ENCODE measurements around the gene HS6ST2.

DNA sequence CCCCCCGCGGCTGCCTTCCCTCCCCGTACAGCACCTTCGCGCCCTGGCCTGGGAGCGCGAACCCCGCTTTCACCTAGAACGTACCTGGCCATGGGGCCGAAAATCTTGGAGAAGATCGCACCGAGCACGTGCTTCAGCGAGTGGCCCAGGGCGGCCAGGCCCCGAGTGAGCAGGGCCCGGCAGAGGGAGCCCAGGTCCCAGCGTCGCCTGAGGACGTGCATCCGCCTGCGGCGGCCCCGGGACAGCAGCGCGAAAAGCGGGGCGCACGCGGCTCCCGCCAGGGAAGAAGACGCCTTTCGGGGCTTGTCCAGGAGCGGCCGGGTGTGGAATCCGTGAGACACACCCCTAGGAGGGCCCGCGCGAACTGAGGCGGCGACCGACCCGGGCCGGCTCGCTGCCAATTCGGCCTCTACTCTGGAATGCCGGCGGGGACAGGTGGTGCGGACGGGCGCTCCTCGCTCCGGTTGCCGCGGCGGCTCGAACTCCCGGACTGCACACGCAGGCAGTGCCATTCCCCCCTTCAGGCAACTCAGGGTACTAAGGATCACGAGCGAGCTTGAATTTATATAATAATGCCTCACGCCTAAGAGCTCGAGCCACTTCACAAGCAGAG lies at the start of gene HS6ST2:
- TF ChIP-seq, protein P1, sequence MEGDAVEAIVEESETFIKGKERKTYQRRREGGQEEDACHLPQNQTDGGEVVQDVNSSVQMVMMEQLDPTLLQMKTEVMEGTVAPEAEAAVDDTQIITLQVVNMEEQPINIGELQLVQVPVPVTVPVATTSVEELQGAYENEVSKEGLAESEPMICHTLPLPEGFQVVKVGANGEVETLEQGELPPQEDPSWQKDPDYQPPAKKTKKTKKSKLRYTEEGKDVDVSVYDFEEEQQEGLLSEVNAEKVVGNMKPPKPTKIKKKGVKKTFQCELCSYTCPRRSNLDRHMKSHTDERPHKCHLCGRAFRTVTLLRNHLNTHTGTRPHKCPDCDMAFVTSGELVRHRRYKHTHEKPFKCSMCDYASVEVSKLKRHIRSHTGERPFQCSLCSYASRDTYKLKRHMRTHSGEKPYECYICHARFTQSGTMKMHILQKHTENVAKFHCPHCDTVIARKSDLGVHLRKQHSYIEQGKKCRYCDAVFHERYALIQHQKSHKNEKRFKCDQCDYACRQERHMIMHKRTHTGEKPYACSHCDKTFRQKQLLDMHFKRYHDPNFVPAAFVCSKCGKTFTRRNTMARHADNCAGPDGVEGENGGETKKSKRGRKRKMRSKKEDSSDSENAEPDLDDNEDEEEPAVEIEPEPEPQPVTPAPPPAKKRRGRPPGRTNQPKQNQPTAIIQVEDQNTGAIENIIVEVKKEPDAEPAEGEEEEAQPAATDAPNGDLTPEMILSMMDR (IDR thresholded peaks at IDR 0.05; ENCODE audit: borderline replicate concordance, extremely low read depth, low read length, poor library complexity, severe bottlenecking) = no peak
- TF ChIP-seq EZH2 (IDR thresholded peaks at IDR 0.05; ENCODE audit: borderline replicate concordance, low read depth, low read length, severe bottlenecking) = no peak
